Large intestine (tissue), 3 donors: ENCODE measurements around the gene FAM200C. TPM values are rescaled to one million over a fixed set of nuclear protein-coding genes. Genes with fewer than 3 reads are reported as not detected.

Experiments used
- DNase-seq, 2 donors: peaks; one replicate each; pipeline versions ENCODE4 v3.0.0 to v3.0.0-alpha.2; 2013
- H3K27ac ChIP-seq: one replicate; pipeline ENCODE4 v1.5.1; 2013; ENCODE audit warnings: low read length
- H3K27me3 ChIP-seq: 2 replicates; pipeline ENCODE4 v1.6.1; 2013; ENCODE audit warnings: low read length; ENCODE audit not compliant: control insufficient read depth, insufficient read depth
- H3K36me3 ChIP-seq: 2 replicates; pipeline ENCODE4 v1.6.1; 2013; ENCODE audit warnings: low read length; ENCODE audit not compliant: control insufficient read depth, insufficient read depth
- H3K4me1 ChIP-seq: one replicate; pipeline ENCODE4 v1.6.1; 2013; ENCODE audit warnings: low read length; ENCODE audit not compliant: control insufficient read depth, insufficient read depth
- H3K4me3 ChIP-seq: one replicate; pipeline ENCODE4 v1.5.1; 2013; ENCODE audit warnings: low read length
- H3K9me3 ChIP-seq: one replicate; pipeline ENCODE4 v1.6.1; 2013; ENCODE audit warnings: mild to moderate bottlenecking, low read depth, low read length, moderate library complexity; ENCODE audit not compliant: control insufficient read depth
- WGBS: methylation state at CpG from one replicate; pipeline ENCODE4 v1.1.5; 2013; ENCODE audit warnings: low lambda C conversion rate; ENCODE audit not compliant: insufficient coverage; 5-methylcytosine and 5-hydroxymethylcytosine counted together
- polyA plus RNA-seq: library from polyadenylated mRNA; unstranded; fragments of 120-200 nt; gene quantifications from one replicate; pipeline ENCODE4 v1.2.1, GENCODE V29; 2013

FAM200C gene
- polyA plus RNA-seq, 1 donor = 7.8 TPM

DNA sequence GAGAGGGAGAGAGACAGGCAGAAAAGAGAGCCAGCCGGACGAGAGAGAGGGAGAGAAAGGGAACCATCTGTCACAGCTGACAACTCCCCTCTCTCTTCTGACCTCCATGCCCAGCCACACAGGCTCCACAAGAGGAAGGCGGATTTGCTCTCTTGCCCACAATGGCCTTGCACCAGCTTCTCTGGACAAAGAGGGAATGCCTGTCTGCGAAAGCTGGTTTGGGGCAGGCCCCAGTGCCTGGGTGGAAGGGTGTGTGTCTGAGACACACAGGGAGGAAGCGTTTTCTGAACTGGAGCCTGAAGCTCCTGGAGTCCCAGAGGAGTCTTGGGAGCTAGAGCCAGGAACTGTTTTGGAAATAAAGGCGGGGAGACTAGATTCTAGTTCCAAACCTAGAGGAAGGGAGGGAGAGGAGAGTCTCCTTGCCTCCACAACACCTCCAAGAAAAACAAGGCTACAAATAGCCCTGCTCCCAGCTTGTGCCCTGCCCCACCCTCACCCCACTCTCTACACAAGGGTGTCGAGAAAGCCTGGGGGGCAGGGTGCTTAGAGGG, 41.9 kb downstream of the FAM200C start:
- Histone ChIP-seq H3K27me3 (no peaks in the 10 kb centered on the region), H3K27ac (no peak overlapping the region)

DNA sequence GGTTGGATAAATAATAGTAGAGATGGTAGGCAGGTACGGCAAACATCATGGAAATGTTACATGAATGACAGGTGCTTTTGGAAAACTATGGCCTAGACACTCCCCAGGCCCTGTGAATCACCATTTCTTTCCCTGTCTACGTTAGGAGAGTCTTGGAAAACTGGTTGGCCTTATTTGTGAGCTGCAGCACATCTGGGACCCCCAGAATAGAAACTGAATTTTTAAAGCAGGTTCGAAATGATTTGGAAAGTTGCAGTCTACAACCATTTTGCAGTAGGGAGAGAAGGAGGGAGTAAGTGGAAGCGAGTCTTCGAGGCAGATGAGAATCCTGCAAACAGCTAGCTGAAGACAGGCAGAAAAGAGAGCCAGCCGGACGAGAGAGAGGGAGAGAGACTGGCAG, 42.5 kb downstream of the FAM200C start:
- 80% methylated on average over 2 of the region's 7 CpGs for WGBS
- H3K4me1 ChIP-seq = no peaks in the 10 kb centered on the region
- H3K27ac ChIP-seq = no peak overlapping the region
- no peak for DNase-seq
- no peaks in the 10 kb centered on the region for H3K36me3 ChIP-seq
- no peak overlapping the region for H3K4me3 ChIP-seq
- H3K27me3 ChIP-seq = no peaks in the 10 kb centered on the region
- no peaks in the 10 kb centered on the region for H3K9me3 ChIP-seq

More for the DNA sequence above, 41.9 kb downstream of the FAM200C start:
- DNase-seq = no peak
- Histone ChIP-seq H3K4me3 (no peak overlapping the region), H3K36me3 (no peaks in the 10 kb centered on the region), H3K4me1 (no peaks in the 10 kb centered on the region), H3K9me3 (no peaks in the 10 kb centered on the region)
- 90% methylated on average over 2 of the region's 7 CpGs for WGBS

DNA sequence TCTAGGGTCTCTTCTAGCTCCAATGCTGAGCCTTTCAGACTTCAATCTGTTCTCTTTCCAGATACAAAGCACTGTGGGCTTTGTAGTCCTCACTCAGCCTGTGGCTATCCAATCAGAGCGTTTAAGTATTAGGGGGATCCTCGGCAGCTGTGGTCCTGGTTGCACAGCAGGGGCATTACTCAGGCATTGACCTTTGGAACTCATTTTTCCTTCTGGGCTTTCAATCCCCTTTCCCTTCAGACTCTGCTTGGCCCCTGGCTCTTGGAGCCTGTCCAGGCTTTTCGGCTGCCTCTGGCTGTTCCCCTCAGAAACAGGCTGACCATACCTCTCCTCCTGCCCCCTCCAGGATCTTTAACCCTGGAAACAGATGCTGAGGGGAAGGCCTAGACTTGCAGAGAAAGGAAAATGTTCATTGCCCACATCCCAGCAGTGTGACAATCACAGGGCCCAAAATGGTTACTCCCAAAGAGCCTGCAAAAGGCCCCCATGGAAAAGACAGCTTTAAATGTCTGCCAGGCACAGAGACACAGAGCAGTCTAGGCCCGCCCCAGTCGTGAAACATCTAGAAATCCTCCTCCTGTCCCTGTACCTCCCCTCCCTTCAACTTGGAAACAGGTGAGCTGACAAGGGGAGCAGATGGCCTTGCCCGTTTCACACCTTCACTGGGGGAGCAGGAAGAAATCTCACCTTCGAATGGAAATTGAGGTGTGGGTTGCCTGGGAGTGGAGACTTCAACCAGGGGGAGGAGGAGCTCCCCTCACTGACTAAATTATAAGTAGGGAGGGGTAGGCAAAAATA, 43.1 kb downstream of the FAM200C start:
- WGBS = no CpG with 5 or more reads among the region's 7 CpGs
- Histone ChIP-seq H3K27ac (no peak overlapping the region), H3K9me3 (no peaks in the 10 kb centered on the region), H3K27me3 (no peaks in the 10 kb centered on the region), H3K4me3 (no peak overlapping the region), H3K4me1 (no peaks in the 10 kb centered on the region), H3K36me3 (no peaks in the 10 kb centered on the region)
- peak in 1 of 2 donors; percentile 43 for DNase-seq

DNA sequence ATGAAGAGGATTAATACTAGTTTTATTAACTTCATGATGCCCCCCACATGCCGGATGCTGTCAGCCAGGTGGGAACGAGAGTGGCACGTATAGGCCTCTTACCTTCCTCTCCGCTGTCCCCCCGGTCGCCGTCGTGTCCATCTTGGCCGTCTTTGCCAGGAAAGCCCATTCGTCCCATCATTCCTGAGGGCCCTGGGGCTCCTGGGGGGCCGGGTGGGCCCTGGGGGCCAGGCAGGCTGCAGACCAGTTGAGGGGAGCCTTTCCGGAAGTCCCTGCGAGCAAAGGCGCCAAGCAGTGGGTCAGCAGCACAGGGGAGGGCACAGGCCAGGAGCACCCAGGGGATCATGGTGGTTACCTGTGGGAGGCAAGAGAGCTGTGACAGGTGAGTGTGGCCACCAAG, 45.2 kb downstream of the FAM200C start:
- Histone ChIP-seq H3K36me3 (no peaks in the 10 kb centered on the region), H3K9me3 (no peaks in the 10 kb centered on the region), H3K27me3 (no peaks in the 10 kb centered on the region), H3K4me1 (no peaks in the 10 kb centered on the region), H3K27ac (no peak overlapping the region), H3K4me3 (no peak overlapping the region)
- no CpG with 5 or more reads among the region's 14 CpGs for WGBS
- DNase-seq = no peak

DNA sequence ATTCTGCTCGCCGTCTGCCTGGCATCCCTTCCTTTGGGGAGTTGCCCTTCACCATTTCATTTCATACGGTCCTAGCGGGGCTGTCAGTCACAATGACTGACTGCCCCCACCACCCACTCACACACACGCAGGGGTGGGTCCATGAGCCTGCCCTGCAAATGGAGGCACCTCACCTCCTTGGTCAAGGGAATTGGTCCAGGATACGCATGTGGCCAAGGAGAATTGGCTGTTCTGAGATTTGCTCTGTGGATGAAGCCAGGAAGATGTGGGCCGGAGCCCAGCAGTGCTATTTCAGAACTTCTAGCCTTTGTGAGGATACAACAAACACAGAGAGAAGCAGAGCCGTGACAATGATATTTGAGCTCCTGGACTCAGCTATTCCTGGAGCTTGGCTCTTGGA, 46.5 kb downstream of the FAM200C start:
- Histone ChIP-seq H3K4me3 (no peak overlapping the region), H3K27ac (no peak overlapping the region), H3K27me3 (no peaks in the 10 kb centered on the region), H3K9me3 (no peaks in the 10 kb centered on the region), H3K36me3 (no peaks in the 10 kb centered on the region), H3K4me1 (no peaks in the 10 kb centered on the region)
- 83% methylated on average over 1 of the region's 8 CpGs for WGBS
- no peak for DNase-seq

DNA sequence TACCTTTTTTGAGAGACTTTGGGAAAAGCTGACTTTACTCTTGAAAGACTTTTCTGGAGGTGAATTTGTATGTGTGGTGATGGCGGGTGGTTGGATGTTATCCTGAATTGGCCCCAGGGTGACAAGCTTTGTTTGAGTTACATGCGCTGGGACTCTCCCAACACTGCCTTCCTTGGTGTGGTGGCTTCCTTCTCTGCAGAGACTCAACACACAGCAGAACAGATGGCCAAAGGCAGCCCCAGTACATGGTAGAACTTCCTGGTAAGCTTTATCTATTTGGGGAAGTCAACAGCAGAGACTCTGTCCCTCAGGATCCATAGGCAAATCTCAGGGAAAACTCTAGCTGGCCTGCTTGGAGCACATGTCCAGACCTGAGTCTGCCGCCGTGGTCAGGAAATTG, 47.5 kb downstream of the FAM200C start:
- no CpG with 5 or more reads among the region's 4 CpGs for WGBS
- H3K27ac ChIP-seq = no peak overlapping the region
- H3K27me3 ChIP-seq = no peaks in the 10 kb centered on the region
- no peaks in the 10 kb centered on the region for H3K4me1 ChIP-seq
- no peak overlapping the region for H3K4me3 ChIP-seq
- H3K9me3 ChIP-seq = no peaks in the 10 kb centered on the region
- no peak for DNase-seq
- H3K36me3 ChIP-seq = no peaks in the 10 kb centered on the region

DNA sequence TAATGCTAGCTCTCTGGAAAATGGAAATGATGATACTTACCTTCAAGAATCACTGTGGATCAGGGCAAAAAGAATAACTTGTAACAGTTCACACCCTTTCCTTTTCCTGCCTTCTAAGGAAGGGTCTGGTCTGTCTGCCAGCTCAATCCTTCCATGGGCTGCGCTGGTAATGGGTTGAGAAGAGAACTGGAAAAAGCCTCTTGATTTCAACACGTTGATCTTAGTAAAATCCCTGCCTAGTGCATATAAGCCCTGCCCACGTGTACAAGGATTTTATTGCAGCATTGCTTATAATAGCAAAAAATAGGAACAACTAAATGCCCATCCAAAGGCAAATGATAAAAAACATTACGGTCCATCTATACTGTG, 49.9 kb downstream of the FAM200C start:
- WGBS = no CpG with 5 or more reads among the region's 4 CpGs
- Histone ChIP-seq H3K4me3 (no peak overlapping the region), H3K4me1 (peaks cover 9% of the 10 kb centered on the region), H3K27me3 (no peaks in the 10 kb centered on the region), H3K27ac (no peak overlapping the region), H3K36me3 (no peaks in the 10 kb centered on the region), H3K9me3 (no peaks in the 10 kb centered on the region)
- no peak for DNase-seq

DNA sequence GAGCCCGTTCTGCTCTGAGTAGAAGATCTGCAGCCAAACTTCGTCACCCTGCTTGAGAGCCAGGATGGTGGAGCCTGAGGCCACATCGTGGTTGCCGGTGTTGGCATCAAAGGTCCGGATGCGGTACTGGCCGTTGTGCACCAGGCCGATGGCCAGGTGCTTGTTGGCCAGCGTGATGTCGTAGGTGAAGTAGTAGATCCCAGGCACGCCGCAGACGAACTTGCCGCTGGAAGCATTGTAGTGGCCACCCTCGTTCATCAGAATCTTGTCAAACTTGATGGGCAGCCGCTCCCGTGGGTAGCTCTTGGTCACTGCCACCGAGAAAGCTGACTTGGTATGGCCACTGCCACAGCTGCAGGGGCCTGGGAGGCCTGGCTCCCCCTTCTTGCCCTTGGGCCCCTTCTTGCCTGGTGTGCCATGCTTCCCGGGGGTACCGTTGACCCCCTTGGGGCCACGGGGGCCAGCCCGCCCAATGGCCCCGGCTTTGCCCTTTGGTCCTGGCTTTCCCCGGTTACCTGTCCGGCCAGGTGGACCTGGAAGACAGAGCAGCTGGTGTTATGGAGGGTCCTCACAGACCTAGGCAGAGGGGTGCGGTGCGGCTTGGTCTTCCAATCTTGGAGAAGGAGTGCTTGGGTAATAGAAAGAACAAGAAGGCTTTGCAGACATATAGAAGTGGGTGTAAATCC, 50.5 kb downstream of the FAM200C start:
- Histone ChIP-seq H3K4me3 (no peak overlapping the region), H3K4me1 (peaks cover 11% of the 10 kb centered on the region), H3K27me3 (no peaks in the 10 kb centered on the region), H3K36me3 (no peaks in the 10 kb centered on the region), H3K9me3 (no peaks in the 10 kb centered on the region), H3K27ac (no peak overlapping the region)
- DNase-seq = no peak
- no CpG with 5 or more reads among the region's 27 CpGs for WGBS

DNA sequence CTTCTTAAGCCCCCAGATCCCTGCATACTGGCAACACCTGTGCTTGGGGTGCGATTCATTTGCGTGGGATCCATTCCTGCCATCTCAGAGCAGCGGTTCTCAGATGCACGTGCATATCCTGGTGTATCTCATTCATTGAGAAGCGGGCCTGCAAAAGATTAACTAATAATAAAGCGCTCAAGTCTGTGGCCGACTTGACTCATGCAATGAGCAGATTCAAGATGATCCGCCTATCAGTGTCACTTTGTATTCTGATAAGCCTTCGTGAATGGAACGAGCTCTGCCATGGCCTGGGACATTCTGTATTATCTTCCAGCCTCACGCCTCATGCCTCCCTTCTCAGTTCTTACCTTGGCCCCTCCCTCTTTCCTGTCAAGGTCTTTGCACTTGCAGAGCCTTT, 51.8 kb downstream of the FAM200C start:
- H3K36me3 ChIP-seq = no peaks in the 10 kb centered on the region
- peaks cover 11% of the 10 kb centered on the region for H3K4me1 ChIP-seq
- H3K27ac ChIP-seq = no peak overlapping the region
- H3K9me3 ChIP-seq = no peaks in the 10 kb centered on the region
- 20% methylated on average over 1 of the region's 11 CpGs for WGBS
- H3K27me3 ChIP-seq = no peaks in the 10 kb centered on the region
- no peak overlapping the region for H3K4me3 ChIP-seq
- DNase-seq = peak in 1 of 2 donors; percentile 57

DNA sequence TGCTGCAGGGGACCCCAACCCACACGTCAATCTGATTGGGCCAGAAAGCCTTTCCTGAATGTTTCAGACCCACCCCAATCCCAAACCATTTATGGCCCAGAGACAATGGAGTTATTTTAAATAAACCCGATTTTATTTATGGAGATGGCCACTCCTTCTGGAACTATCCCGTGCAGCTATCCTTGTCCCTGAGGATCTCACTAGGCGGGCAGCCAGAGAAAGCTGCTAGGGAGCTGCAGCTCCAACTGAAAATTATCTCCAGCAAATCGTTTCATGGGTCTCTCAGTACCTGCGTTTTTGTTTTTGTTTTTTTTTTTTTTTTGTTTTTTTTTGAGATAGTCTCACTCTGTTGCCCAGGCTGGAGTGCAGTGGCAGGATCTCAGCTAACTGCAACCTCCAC, 52.4 kb downstream of the FAM200C start:
- Histone ChIP-seq H3K4me3 (no peak overlapping the region), H3K27ac (no peak overlapping the region), H3K4me1 (peaks cover 11% of the 10 kb centered on the region), H3K9me3 (no peaks in the 10 kb centered on the region), H3K36me3 (no peaks in the 10 kb centered on the region), H3K27me3 (no peaks in the 10 kb centered on the region)
- WGBS = 94% methylated on average over 3 of the region's 6 CpGs
- no peak for DNase-seq
